KMS-11 (cell line): ENCODE measurements around the gene BABAM2.

Source experiments
- H2AFZ ChIP-seq: fragments of 200-600 bp; sonication (generic); 2 replicates; pipeline ENCODE4 v1.6.1; 2016; ENCODE audit warnings: antibody characterized with exemption, mixed run types, low read depth
- H3K27ac ChIP-seq: fragments of 200-600 bp; sonication (generic); 2 replicates; pipeline ENCODE4 v1.6.1; 2016; ENCODE audit warnings: mild to moderate bottlenecking, mixed run types
- H3K27me3 ChIP-seq: fragments of 200-600 bp; sonication (generic); 2 replicates; pipeline ENCODE4 v1.6.1; 2017; ENCODE audit warnings: mild to moderate bottlenecking, low read depth, mixed run types, moderate library complexity; ENCODE audit not compliant: insufficient read depth
- H3K36me3 ChIP-seq: fragments of 200-600 bp; sonication (generic); 2 replicates; pipeline ENCODE4 v1.6.1; 2017; ENCODE audit warnings: mild to moderate bottlenecking, mixed run types; ENCODE audit not compliant: insufficient read depth
- H3K4me1 ChIP-seq: fragments of 200-600 bp; sonication (generic); 2 replicates; pipeline ENCODE4 v1.6.1; 2016; ENCODE audit warnings: mild to moderate bottlenecking, low read depth, mixed run types; ENCODE audit not compliant: poor library complexity, severe bottlenecking
- H3K4me2 ChIP-seq: fragments of 200-600 bp; sonication (generic); 2 replicates; pipeline ENCODE4 v1.7.0; 2016; ENCODE audit warnings: mild to moderate bottlenecking, mixed run types
- H3K4me3 ChIP-seq: fragments of 200-600 bp; sonication (generic); IDR thresholded peaks from 2 replicates; pipeline ENCODE4 v1.6.1; 2017; ENCODE audit warnings: low read depth, low read length, mixed read lengths; ENCODE audit not compliant: insufficient read depth
- H3K79me2 ChIP-seq: fragments of 200-600 bp; sonication (generic); 2 replicates; pipeline ENCODE4 v1.6.1; 2016; ENCODE audit warnings: low read depth, mixed run types; ENCODE audit not compliant: insufficient read depth
- H3K9ac ChIP-seq: fragments of 200-600 bp; sonication (generic); 2 replicates; pipeline ENCODE4 v1.6.1; 2016; ENCODE audit warnings: mild to moderate bottlenecking, mixed run types
- H4K20me1 ChIP-seq: fragments of 200-600 bp; sonication (generic); 2 replicates; pipeline ENCODE4 v1.6.1; 2016; ENCODE audit warnings: mild to moderate bottlenecking, mixed run types; ENCODE audit not compliant: insufficient read depth
- TF ChIP-seq, protein P1 (sequence below): fragments of 200-600 bp; sonication (generic); conservative IDR thresholded peaks from 2 replicates; pipeline ENCODE4 v1.6.1; 2017; ENCODE audit warnings: low read depth, mild to moderate bottlenecking, antibody characterized with exemption, low read length, moderate library complexity, mixed read lengths

The BABAM2 gene

GRCh38 chr2:27922842-27923241 is 32.3 kb downstream of the BABAM2 start:
- no peak overlapping the region for H3K4me3 ChIP-seq
- no peaks in the 10 kb centered on the region for H3K4me1 ChIP-seq
- H3K4me2 ChIP-seq: no peak overlapping the region
- H3K9ac ChIP-seq: no peak overlapping the region
- H3K79me2 ChIP-seq: no peaks in the 10 kb centered on the region
- no peaks in the 10 kb centered on the region for H4K20me1 ChIP-seq
- TF ChIP-seq, protein P1, sequence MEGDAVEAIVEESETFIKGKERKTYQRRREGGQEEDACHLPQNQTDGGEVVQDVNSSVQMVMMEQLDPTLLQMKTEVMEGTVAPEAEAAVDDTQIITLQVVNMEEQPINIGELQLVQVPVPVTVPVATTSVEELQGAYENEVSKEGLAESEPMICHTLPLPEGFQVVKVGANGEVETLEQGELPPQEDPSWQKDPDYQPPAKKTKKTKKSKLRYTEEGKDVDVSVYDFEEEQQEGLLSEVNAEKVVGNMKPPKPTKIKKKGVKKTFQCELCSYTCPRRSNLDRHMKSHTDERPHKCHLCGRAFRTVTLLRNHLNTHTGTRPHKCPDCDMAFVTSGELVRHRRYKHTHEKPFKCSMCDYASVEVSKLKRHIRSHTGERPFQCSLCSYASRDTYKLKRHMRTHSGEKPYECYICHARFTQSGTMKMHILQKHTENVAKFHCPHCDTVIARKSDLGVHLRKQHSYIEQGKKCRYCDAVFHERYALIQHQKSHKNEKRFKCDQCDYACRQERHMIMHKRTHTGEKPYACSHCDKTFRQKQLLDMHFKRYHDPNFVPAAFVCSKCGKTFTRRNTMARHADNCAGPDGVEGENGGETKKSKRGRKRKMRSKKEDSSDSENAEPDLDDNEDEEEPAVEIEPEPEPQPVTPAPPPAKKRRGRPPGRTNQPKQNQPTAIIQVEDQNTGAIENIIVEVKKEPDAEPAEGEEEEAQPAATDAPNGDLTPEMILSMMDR: no peak
- no peak overlapping the region for H2AFZ ChIP-seq
- H3K27me3 ChIP-seq: no peaks in the 10 kb centered on the region
- no peaks in the 10 kb centered on the region for H3K36me3 ChIP-seq
- no peak overlapping the region for H3K27ac ChIP-seq

- Histone ChIP-seq H3K4me2 (no peak overlapping the region), H3K4me1 (no peaks in the 10 kb centered on the region), H3K9ac (no peak overlapping the region), H3K4me3 (no peak overlapping the region), H3K27me3 (no peaks in the 10 kb centered on the region), H3K36me3 (no peaks in the 10 kb centered on the region), H2AFZ (no peak overlapping the region), H3K27ac (no peak overlapping the region), H4K20me1 (no peaks in the 10 kb centered on the region), H3K79me2 (no peaks in the 10 kb centered on the region)
- TF ChIP-seq, protein P1: no peak
Measured at GRCh38 chr2:27925766-27926472, 35.4 kb downstream of the BABAM2 start.

DNA sequence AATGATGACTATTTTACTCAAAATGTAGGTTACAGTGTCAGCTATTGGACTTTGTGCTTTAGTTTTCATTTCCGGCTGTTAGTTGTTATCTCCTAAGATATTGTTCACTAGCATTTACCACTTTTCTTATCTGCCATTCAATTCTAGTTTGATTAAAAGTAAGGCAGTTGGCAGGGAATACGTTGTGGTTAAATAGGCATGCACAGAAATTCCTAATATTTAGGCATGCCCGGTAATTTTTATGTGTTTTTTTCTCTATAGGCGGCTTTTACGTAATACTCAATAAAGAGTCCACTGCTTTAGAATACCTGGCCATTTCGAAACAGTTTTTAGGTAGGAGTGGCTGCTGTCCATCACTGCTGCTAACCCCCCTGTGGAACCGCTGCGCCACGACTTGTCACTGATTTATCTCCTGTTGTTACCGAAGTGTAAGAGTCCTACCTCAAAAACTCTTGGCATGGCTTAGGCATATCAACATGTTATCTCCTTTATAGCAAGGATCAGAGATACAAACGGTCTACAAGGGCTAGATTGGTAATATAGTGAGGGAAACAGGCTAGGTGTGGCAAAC is 39.5 kb downstream of the BABAM2 start:
- TF ChIP-seq, protein P1: no peak
- no peaks in the 10 kb centered on the region for H3K36me3 ChIP-seq
- no peaks in the 10 kb centered on the region for H4K20me1 ChIP-seq
- no peak overlapping the region for H2AFZ ChIP-seq
- no peak overlapping the region for H3K4me2 ChIP-seq
- no peak overlapping the region for H3K27ac ChIP-seq
- no peaks in the 10 kb centered on the region for H3K27me3 ChIP-seq
- H3K9ac ChIP-seq: no peak overlapping the region
- no peaks in the 10 kb centered on the region for H3K79me2 ChIP-seq
- H3K4me3 ChIP-seq: no peak overlapping the region
- H3K4me1 ChIP-seq: no peaks in the 10 kb centered on the region

- no peaks in the 10 kb centered on the region for H4K20me1 ChIP-seq
- no peak overlapping the region for H3K4me2 ChIP-seq
- no peak overlapping the region for H3K4me3 ChIP-seq
- H3K4me1 ChIP-seq: no peaks in the 10 kb centered on the region
- H3K27me3 ChIP-seq: no peaks in the 10 kb centered on the region
- no peak overlapping the region for H3K27ac ChIP-seq
- TF ChIP-seq, protein P1: no peak
- H3K36me3 ChIP-seq: no peaks in the 10 kb centered on the region
- no peak overlapping the region for H2AFZ ChIP-seq
- H3K79me2 ChIP-seq: no peaks in the 10 kb centered on the region
- H3K9ac ChIP-seq: no peak overlapping the region
Measured at GRCh38 chr2:27931361-27931950, 40.9 kb downstream of the BABAM2 start.
